ENCODE data around the gene SENP7.
"Not testable (repeated sequence)": the region's sequence is repeated elsewhere in the genome, so short reads cannot be mapped to it uniquely, and the experiment has no call there.

The SENP7 gene

GRCh38 chr3:101320475-101320874, 192.5 kb downstream of the SENP7 start, which contains the start of gene IMPG2:
IMPG2 (minus strand) TSS chr3:101320575; CDS start chr3:101320372, 203 bp downstream.
- no peak within 1 kb of the TSS for H3K4me3 ChIP-seq (ENCODE audit: low read depth, low read length)
- no peak for TF ChIP-seq CTCF (IDR thresholded peaks at IDR 0.05; ENCODE audit: insufficient read depth, low read length, missing control alignments)
- ChIA-PET CTCF (no interaction called here), POLR2A (no interaction called here)
- DNase-seq (ENCODE audit: low read depth, low spot score) = no peak

GRCh38 chr3:101319531-101319930, 193.5 kb downstream of the SENP7 start:
- DNase-seq (ENCODE audit: low read depth, low spot score) = no peak
- POLR2A ChIA-PET = no interaction called here
- no peak for TF ChIP-seq CTCF (IDR thresholded peaks at IDR 0.05; ENCODE audit: insufficient read depth, low read length, missing control alignments)
- no peak overlapping the region for H3K4me3 ChIP-seq (ENCODE audit: low read depth, low read length)
- CTCF ChIA-PET = no interaction called here

GRCh38 chr3:101312545-101312944, 200.5 kb downstream of the SENP7 start:
- POLR2A ChIA-PET = no interaction called here
- H3K4me3 ChIP-seq (ENCODE audit: low read depth, low read length) = no peak overlapping the region
- CTCF ChIA-PET = no interaction called here
- DNase-seq (ENCODE audit: low read depth, low spot score) = no peak
- TF ChIP-seq CTCF (IDR thresholded peaks at IDR 0.05; ENCODE audit: insufficient read depth, low read length, missing control alignments) = no peak

- CTCF ChIA-PET = no interaction called here
Observed at GRCh38 chr3:101311676-101312075, 201.3 kb downstream of the SENP7 start.

GRCh38 chr3:101310978-101311375, 202.0 kb downstream of the SENP7 start:
- TF ChIP-seq CTCF (IDR thresholded peaks at IDR 0.05; ENCODE audit: insufficient read depth, low read length, missing control alignments) = no peak
- no peak for DNase-seq (ENCODE audit: low read depth, low spot score)
- H3K4me3 ChIP-seq (ENCODE audit: low read depth, low read length) = no peak overlapping the region
- ChIA-PET CTCF (interaction anchor here (1.4 kb wide), 1 partner anchor 11 kb away, joined by 3 read pairs; no protein-coding TSS in a partner anchor), POLR2A (no interaction called here)

More at GRCh38 chr3:101311676-101312075, 201.3 kb downstream of the SENP7 start:
- TF ChIP-seq CTCF (IDR thresholded peaks at IDR 0.05; ENCODE audit: insufficient read depth, low read length, missing control alignments) = no peak
- no peak overlapping the region for H3K4me3 ChIP-seq (ENCODE audit: low read depth, low read length)
- POLR2A ChIA-PET = no interaction called here
- no peak for DNase-seq (ENCODE audit: low read depth, low spot score)

GRCh38 chr3:101308147-101308772, 204.8 kb downstream of the SENP7 start:
- DNase-seq (ENCODE audit: low read depth, low spot score); POLR2A ChIA-PET; H3K4me3 ChIP-seq (ENCODE audit: low read depth, low read length); CTCF ChIA-PET: not testable (repeated sequence)

GRCh38 chr3:101303836-101304235, 209.2 kb downstream of the SENP7 start:
- no peak overlapping the region for H3K4me3 ChIP-seq (ENCODE audit: low read depth, low read length)
- ChIA-PET POLR2A (no interaction called here), CTCF (no interaction called here)
- no peak for TF ChIP-seq CTCF (IDR thresholded peaks at IDR 0.05; ENCODE audit: insufficient read depth, low read length, missing control alignments)
- DNase-seq (ENCODE audit: low read depth, low spot score) = no peak
